Measurements from ENCODE around the gene LAMB4. TPM values are rescaled to one million over a fixed set of nuclear protein-coding genes. Genes with fewer than 3 reads are reported as not detected.

The LAMB4 gene
- total and polyA plus RNA-seq, 2 donors from 2014 or later, result 1.2 to 5.4 TPM

DNA sequence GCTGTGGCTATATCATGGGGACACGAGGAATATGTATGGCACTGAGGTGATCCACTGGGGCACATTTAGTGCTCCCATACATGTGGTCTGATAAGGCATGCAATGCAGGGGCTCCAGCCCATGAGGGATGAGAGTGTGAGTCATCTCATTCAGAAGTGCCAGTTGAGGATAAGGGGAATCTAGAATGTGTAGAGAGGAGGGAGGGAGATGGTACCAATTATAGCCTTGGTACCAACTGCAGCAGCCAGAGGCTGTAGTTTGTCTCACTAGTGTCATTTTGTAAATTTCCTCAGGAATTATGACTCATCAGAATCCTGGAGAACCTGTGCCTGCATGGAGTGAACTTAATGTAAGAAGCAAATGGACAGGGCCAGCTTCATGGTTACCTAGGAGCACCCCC is 46.2 kb downstream of the LAMB4 start:
- no peak for FAIRE-seq

DNA sequence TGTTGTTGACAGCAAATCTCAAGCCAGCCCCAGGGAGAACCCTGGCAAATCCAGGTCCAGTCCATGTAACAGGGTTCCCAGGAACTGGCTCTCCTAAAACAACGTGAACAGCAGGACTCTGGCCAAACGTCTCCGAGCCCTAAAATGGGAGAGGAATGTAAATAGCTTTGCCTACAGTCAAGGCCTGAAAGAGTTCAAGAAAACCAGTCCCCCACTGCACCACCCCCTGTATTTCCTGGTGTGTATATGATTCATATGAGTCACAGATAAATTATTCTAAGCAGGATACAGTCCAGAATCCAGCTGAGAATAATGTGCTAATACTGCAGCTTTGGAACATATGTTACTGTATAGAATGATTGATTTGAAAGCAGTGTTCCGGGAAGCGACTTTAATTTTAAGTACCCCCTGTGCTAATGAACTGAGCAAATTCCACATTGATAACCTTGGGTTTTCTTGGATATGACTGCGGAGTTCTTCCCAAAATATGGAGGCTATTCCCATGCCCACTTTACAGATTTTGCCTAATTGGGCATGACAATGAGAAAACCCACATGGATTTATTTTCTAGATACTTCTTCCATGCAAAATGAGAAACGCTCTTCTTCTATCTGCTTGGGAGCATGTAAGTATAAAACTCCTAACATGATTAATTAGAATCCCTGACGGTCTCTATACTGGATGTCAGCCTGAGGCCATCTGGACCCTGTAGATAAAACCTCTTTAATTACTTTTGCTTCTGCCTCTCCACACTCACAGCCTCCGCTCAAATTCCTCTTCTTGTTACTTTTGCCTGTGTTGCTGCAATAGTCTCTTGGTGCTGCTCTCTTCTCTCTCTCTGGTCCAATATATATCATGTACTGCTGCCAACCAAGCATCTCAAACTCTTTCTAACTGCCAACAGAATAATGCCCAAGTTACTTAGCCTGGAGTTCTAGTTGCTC is 50.2 kb downstream of the LAMB4 start:
- no peaks in the 10 kb centered on the region for H3K27me3 ChIP-seq (ENCODE audit: control insufficient read depth, insufficient read depth, low read length)
- TF ChIP-seq, protein P1, sequence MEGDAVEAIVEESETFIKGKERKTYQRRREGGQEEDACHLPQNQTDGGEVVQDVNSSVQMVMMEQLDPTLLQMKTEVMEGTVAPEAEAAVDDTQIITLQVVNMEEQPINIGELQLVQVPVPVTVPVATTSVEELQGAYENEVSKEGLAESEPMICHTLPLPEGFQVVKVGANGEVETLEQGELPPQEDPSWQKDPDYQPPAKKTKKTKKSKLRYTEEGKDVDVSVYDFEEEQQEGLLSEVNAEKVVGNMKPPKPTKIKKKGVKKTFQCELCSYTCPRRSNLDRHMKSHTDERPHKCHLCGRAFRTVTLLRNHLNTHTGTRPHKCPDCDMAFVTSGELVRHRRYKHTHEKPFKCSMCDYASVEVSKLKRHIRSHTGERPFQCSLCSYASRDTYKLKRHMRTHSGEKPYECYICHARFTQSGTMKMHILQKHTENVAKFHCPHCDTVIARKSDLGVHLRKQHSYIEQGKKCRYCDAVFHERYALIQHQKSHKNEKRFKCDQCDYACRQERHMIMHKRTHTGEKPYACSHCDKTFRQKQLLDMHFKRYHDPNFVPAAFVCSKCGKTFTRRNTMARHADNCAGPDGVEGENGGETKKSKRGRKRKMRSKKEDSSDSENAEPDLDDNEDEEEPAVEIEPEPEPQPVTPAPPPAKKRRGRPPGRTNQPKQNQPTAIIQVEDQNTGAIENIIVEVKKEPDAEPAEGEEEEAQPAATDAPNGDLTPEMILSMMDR (IDR thresholded peaks at IDR 0.05; ENCODE audit: borderline replicate concordance, extremely low read depth, insufficient read depth), result no peak
- H3K27ac ChIP-seq (ENCODE audit: low read depth in 2 of 2, low read length in 2 of 2), result no peak overlapping the region
- no peak overlapping the region for H3K9ac ChIP-seq (ENCODE audit: low read length in 3 of 3)
- H3K4me3 ChIP-seq (ENCODE audit: low read length in 3 of 3), result no peak overlapping the region
- no peaks in the 10 kb centered on the region for H3K36me3 ChIP-seq (ENCODE audit: control insufficient read depth in 2 of 3, insufficient read depth in 3 of 3, low read length in 3 of 3)
- H3K4me1 ChIP-seq (ENCODE audit: control insufficient read depth in 2 of 3, insufficient read depth in 2 of 3, low read depth in 1 of 3, low read length in 3 of 3), result peaks cover 0 to 5% (median 0%) of the 10 kb centered on the region in 3 donors
- FAIRE-seq (no peak), DNase-seq (peak in 2 of 5 donors; percentile 38 to 66)
- peaks cover 0 to 4% (median 0%) of the 10 kb centered on the region in 3 donors for H3K9me3 ChIP-seq (ENCODE audit: control insufficient read depth in 2 of 3, insufficient read depth in 1 of 3, low read length in 3 of 3)
- intact Hi-C loops (cut with DNase I), result no loop called here

More for the DNA sequence above, 46.2 kb downstream of the LAMB4 start:
- H3K9me3 ChIP-seq (ENCODE audit: control insufficient read depth in 2 of 3, insufficient read depth in 1 of 3, low read length in 3 of 3), result peaks cover 0 to 4% (median 0%) of the 10 kb centered on the region in 3 donors
- H3K27me3 ChIP-seq (ENCODE audit: control insufficient read depth, insufficient read depth, low read length), result no peaks in the 10 kb centered on the region
- DNase-seq, result no peak
- no peak overlapping the region for H3K27ac ChIP-seq (ENCODE audit: low read depth in 2 of 2, low read length in 2 of 2)
- no peaks in the 10 kb centered on the region for H3K36me3 ChIP-seq (ENCODE audit: control insufficient read depth in 2 of 3, insufficient read depth in 3 of 3, low read length in 3 of 3)
- intact Hi-C loops (cut with DNase I), result no loop called here
- TF ChIP-seq, protein P1 (IDR thresholded peaks at IDR 0.05; ENCODE audit: borderline replicate concordance, extremely low read depth, insufficient read depth), result no peak
- no peak overlapping the region for H3K9ac ChIP-seq (ENCODE audit: low read length in 3 of 3)
- H3K4me1 ChIP-seq (ENCODE audit: control insufficient read depth in 2 of 3, insufficient read depth in 2 of 3, low read depth in 1 of 3, low read length in 3 of 3), result peaks cover 0 to 3% (median 0%) of the 10 kb centered on the region in 3 donors
- no peak overlapping the region for H3K4me3 ChIP-seq (ENCODE audit: low read length in 3 of 3)

DNA sequence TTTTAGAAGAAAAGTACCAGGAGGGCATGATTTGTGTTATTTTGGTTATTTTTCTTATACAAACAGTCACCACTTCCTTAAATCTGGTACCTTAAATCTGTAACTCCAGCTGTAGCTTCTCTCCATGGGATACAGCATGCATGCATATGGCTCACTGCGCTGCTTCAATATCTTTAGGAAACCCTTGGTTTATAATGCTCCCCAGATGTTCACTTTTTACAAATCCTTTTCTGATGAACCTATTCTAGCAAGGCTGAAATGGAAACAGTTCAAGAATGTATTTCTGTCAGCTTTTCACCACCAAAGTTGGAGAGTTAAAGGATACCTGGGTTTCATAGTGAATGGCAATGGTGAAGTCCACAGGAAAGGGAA is 50.9 kb downstream of the LAMB4 start:
- intact Hi-C loops (cut with DNase I), result no loop called here
- Histone ChIP-seq H3K4me3 (ENCODE audit: low read length in 3 of 3) (no peak overlapping the region), H3K9ac (ENCODE audit: low read length in 3 of 3) (no peak overlapping the region), H3K4me1 (ENCODE audit: control insufficient read depth in 2 of 3, insufficient read depth in 2 of 3, low read depth in 1 of 3, low read length in 3 of 3) (peaks cover 0 to 5% (median 0%) of the 10 kb centered on the region in 3 donors), H3K27ac (ENCODE audit: low read depth in 2 of 2, low read length in 2 of 2) (no peak overlapping the region), H3K27me3 (ENCODE audit: control insufficient read depth, insufficient read depth, low read length) (no peaks in the 10 kb centered on the region), H3K9me3 (ENCODE audit: control insufficient read depth in 2 of 3, insufficient read depth in 1 of 3, low read length in 3 of 3) (peaks cover 0 to 4% (median 0%) of the 10 kb centered on the region in 3 donors), H3K36me3 (ENCODE audit: control insufficient read depth in 2 of 3, insufficient read depth in 3 of 3, low read length in 3 of 3) (no peaks in the 10 kb centered on the region)
- no peak for DNase-seq
- TF ChIP-seq, protein P1 (IDR thresholded peaks at IDR 0.05; ENCODE audit: borderline replicate concordance, extremely low read depth, insufficient read depth), result no peak
- FAIRE-seq, result no peak
